Natural killer cell (primary cell): ENCODE results near the gene PLPPR1. TPM values are rescaled to one million over a fixed set of nuclear protein-coding genes. Genes with fewer than 3 reads are reported as not detected.

Source experiments
- ATAC-seq, 3 donors: fragments of 150-1000 bp in 2 of 3; fragments of 200-7000 bp in 1 of 3; cut with Tn5 transposase; 1 replicate in 1 of 3; 2 replicates in 2 of 3; pipeline ENCODE4 v1.10.0; 2021; ENCODE audit warnings: mild to moderate bottlenecking in 2 of 3, moderate library complexity in 2 of 3
- DNase-seq, 2 donors: peaks; one replicate each; pipeline versions ENCODE4 v3.0.0 to v3.0.0-alpha.2; 2013 to 2021; ENCODE audit warnings: mixed read lengths in 1 of 2
- H3K27ac ChIP-seq: one replicate; pipeline ENCODE4 v1.5.1; 2013; ENCODE audit warnings: mild to moderate bottlenecking, low read length
- H3K27me3 ChIP-seq: one replicate; pipeline ENCODE4 v1.6.1; 2013; ENCODE audit warnings: low read length; ENCODE audit not compliant: control insufficient read depth, insufficient read depth
- H3K36me3 ChIP-seq: one replicate; pipeline ENCODE4 v1.6.1; 2013; ENCODE audit warnings: low read length; ENCODE audit not compliant: control insufficient read depth, insufficient read depth
- H3K4me1 ChIP-seq: one replicate; pipeline ENCODE4 v1.6.1; 2013; ENCODE audit warnings: low read length; ENCODE audit not compliant: control insufficient read depth, insufficient read depth
- H3K4me3 ChIP-seq: one replicate; pipeline ENCODE4 v1.5.1; 2013; ENCODE audit warnings: low read length
- H3K9me3 ChIP-seq: one replicate; pipeline ENCODE4 v1.6.1; 2013; ENCODE audit warnings: low read length; ENCODE audit not compliant: control insufficient read depth, insufficient read depth
- H3K27ac Mint-ChIP-seq, 2 donors: one replicate each; pipeline ENCODE4 v1.8.0; 2022; ENCODE audit warnings: mild to moderate bottlenecking in 2 of 2, mixed read lengths in 2 of 2, moderate library complexity in 1 of 2
- H3K27me3 Mint-ChIP-seq, 2 donors: one replicate each; pipeline ENCODE4 v1.8.0; 2022; ENCODE audit warnings: low read depth in 2 of 2, mixed read lengths in 2 of 2
- H3K36me3 Mint-ChIP-seq: one replicate; pipeline ENCODE4 v1.8.0; 2022; ENCODE audit warnings: mixed read lengths
- H3K4me1 Mint-ChIP-seq, 2 donors: one replicate each; pipeline ENCODE4 v1.8.0; 2022; ENCODE audit warnings: mixed read lengths in 2 of 2
- H3K4me3 Mint-ChIP-seq: one replicate; pipeline ENCODE4 v1.8.0; 2022; ENCODE audit warnings: mild to moderate bottlenecking, moderate library complexity, mixed read lengths
- H3K9me3 Mint-ChIP-seq, 2 donors: one replicate each; pipeline ENCODE4 v1.8.0; 2022; ENCODE audit warnings: mixed read lengths in 2 of 2
- WGBS: methylation state at CpG from one replicate; pipeline ENCODE4 v1.1.7; 2013; ENCODE audit warnings: missing lambda C conversion rate; ENCODE audit not compliant: insufficient coverage; 5-methylcytosine and 5-hydroxymethylcytosine counted together
- intact Hi-C: fragments of 100-400 bp; cut with micrococcal nuclease; formaldehyde crosslinking; loops from one replicate; pipeline ENCODE4 v1.14.2; 2022
- total RNA-seq, 4 donors: library from RNA; stranded (reverse); fragments of 120-200 nt in 1 of 4; gene quantifications; one replicate each; pipeline versions ENCODE4 v1.2.3 to v1.2.4, GENCODE V29; 2013 to 2022
- TF ChIP-seq, protein P1 (sequence below): fragments of 200-600 bp; IDR thresholded peaks from one replicate; pipeline ENCODE4 v1.8.0; 2022; ENCODE audit warnings: antibody characterized with exemption

The PLPPR1 gene
- total RNA-seq, 3 donors from 2014 or later (not counting 1 experiment from before 2014, with no cell fraction given) = not detected

DNA sequence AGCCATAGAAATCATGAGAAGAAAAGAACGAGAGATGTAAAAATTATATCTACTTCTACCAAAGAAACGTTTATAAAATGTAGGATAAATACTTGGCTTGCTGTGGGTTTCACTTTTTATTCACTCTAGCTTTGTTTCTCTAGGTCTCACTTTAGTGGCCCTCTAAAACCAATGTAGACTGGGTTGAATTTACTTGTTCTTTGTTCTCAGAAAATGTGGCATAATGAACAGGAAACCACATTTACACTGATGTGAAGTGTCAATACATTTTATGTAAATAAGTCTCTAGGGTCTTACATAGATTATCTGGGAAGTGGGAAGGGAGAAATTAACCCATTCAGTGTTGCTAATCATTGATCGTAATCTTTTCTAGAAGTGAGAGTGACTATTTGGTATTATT lies 58.9 kb downstream of the PLPPR1 start:
- H3K4me3 Mint-ChIP-seq = no peak overlapping the region
- Histone ChIP-seq H3K27ac (no peak overlapping the region), H3K36me3 (no peaks in the 10 kb centered on the region), H3K4me1 (no peaks in the 10 kb centered on the region), H3K27me3 (no peaks in the 10 kb centered on the region), H3K9me3 (no peaks in the 10 kb centered on the region), H3K4me3 (no peak overlapping the region)
- no peaks in the 10 kb centered on the region for H3K27me3 Mint-ChIP-seq
- ATAC-seq (no peak), DNase-seq (no peak)
- TF ChIP-seq, protein P1, sequence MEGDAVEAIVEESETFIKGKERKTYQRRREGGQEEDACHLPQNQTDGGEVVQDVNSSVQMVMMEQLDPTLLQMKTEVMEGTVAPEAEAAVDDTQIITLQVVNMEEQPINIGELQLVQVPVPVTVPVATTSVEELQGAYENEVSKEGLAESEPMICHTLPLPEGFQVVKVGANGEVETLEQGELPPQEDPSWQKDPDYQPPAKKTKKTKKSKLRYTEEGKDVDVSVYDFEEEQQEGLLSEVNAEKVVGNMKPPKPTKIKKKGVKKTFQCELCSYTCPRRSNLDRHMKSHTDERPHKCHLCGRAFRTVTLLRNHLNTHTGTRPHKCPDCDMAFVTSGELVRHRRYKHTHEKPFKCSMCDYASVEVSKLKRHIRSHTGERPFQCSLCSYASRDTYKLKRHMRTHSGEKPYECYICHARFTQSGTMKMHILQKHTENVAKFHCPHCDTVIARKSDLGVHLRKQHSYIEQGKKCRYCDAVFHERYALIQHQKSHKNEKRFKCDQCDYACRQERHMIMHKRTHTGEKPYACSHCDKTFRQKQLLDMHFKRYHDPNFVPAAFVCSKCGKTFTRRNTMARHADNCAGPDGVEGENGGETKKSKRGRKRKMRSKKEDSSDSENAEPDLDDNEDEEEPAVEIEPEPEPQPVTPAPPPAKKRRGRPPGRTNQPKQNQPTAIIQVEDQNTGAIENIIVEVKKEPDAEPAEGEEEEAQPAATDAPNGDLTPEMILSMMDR = no peak
- 100% methylated on average over 1 of the region's 3 CpGs for WGBS
- H3K27ac Mint-ChIP-seq = no peak overlapping the region
- H3K4me1 Mint-ChIP-seq = no peaks in the 10 kb centered on the region
- intact Hi-C loops = no loop called here
- no peaks in the 10 kb centered on the region for H3K36me3 Mint-ChIP-seq
- peaks cover 2 to 6% of the 10 kb centered on the region in 2 donors for H3K9me3 Mint-ChIP-seq

DNA sequence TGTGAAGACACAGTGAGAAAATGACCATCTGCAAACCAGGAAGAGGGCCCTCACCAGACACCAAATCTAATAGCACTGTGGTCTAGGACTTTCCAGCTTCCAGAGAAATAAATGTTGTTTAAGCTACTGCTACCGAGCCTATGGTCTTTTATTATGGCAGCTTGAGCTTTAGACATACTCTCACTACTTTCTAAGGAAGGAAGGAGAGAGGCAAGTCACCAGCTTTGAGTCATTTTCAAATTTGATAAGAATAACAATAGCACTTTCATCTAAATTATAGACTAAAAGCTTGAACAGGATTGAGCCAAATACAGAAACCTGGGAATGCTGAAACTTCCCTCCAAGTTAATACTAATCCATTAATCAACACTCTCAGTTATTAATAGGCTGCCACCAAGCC lies 64.4 kb downstream of the PLPPR1 start:
- no peak overlapping the region for H3K27ac Mint-ChIP-seq
- TF ChIP-seq, protein P1 = no peak
- no peaks in the 10 kb centered on the region for H3K9me3 ChIP-seq
- H3K4me3 Mint-ChIP-seq = no peak overlapping the region
- no peaks in the 10 kb centered on the region for H3K27me3 ChIP-seq
- H3K4me3 ChIP-seq = no peak overlapping the region
- no peak for ATAC-seq
- no peak for DNase-seq
- peaks cover 7 to 9% of the 10 kb centered on the region in 2 donors for H3K9me3 Mint-ChIP-seq
- H3K36me3 Mint-ChIP-seq = no peaks in the 10 kb centered on the region
- intact Hi-C loops = no loop called here
- H3K4me1 Mint-ChIP-seq = no peaks in the 10 kb centered on the region
- WGBS = no CpG with 5 or more reads among the region's 1 CpG
- no peaks in the 10 kb centered on the region for H3K27me3 Mint-ChIP-seq
- H3K4me1 ChIP-seq = no peaks in the 10 kb centered on the region
- H3K36me3 ChIP-seq = no peaks in the 10 kb centered on the region
- no peak overlapping the region for H3K27ac ChIP-seq

DNA sequence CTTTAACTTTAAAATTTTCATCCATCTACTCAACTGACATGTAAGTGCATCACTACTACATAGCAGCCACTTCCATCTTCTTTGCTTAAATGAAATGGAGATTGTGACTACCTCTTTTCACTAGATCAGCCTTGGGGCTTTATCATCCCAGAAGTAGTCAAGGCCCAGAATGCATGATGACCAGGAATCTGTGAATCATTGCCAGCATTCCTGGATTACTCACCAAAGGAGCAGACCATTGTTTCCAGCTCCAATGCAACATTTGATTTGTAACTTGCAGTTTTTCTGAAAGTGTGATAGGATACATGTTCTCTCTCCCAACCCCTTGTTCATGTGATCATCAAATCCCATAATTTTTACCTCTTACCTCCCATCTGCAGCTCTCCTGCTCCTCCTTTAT lies 65.1 kb downstream of the PLPPR1 start:
- ATAC-seq = no peak
- Histone ChIP-seq H3K4me1 (no peaks in the 10 kb centered on the region), H3K36me3 (no peaks in the 10 kb centered on the region), H3K4me3 (no peak overlapping the region), H3K27me3 (no peaks in the 10 kb centered on the region), H3K9me3 (no peaks in the 10 kb centered on the region), H3K27ac (no peak overlapping the region)
- Mint-ChIP-seq H3K36me3 (no peaks in the 10 kb centered on the region), H3K4me1 (no peaks in the 10 kb centered on the region), H3K27me3 (no peaks in the 10 kb centered on the region), H3K27ac (no peak overlapping the region), H3K9me3 (peaks cover 9 to 11% of the 10 kb centered on the region in 2 donors), H3K4me3 (no peak overlapping the region)
- intact Hi-C loops = no loop called here
- no peak for DNase-seq
- TF ChIP-seq, protein P1 = no peak

DNA sequence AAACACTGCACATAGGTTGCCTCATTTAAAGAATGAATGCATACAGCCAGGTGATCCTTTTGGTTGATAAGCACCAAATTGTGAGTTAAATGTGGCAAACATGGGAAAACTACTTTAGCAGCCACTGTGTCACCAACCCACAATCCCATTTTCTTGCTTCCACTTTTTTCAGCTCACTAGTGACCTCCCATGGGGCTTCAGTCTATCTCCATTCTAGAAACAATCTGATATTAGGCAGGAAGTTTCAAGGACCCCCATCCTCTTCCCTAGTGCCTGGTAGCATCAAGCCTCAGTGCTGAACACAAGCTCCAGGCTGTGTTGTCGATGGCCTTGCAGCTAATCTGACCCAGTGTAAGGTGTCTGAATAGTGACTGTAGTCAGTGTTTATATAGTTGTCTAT lies 66.2 kb downstream of the PLPPR1 start:
- Mint-ChIP-seq H3K36me3 (no peaks in the 10 kb centered on the region), H3K4me3 (no peak overlapping the region), H3K27ac (no peak overlapping the region), H3K27me3 (no peaks in the 10 kb centered on the region), H3K9me3 (peaks cover 9 to 13% of the 10 kb centered on the region in 2 donors), H3K4me1 (no peaks in the 10 kb centered on the region)
- H3K27me3 ChIP-seq = no peaks in the 10 kb centered on the region
- H3K9me3 ChIP-seq = no peaks in the 10 kb centered on the region
- intact Hi-C loops = no loop called here
- ATAC-seq (no peak), DNase-seq (no peak)
- TF ChIP-seq, protein P1 = no peak
- no peaks in the 10 kb centered on the region for H3K4me1 ChIP-seq
- no peaks in the 10 kb centered on the region for H3K36me3 ChIP-seq
- H3K4me3 ChIP-seq = no peak overlapping the region
- no peak overlapping the region for H3K27ac ChIP-seq
- 92% methylated on average over 1 of the region's 1 CpG for WGBS
